Sigmoid colon (tissue), 4 donors: ENCODE results near the gene GFPT1.

Experiments
- CTCF ChIP-seq, 4 experiments: fragments of 450-650 bp in 3 of 4; fragments of 200-600 bp in 1 of 4; IDR thresholded peaks; one replicate each; pipeline ENCODE4 v1.5.1; 2016 to 2019; ENCODE audit warnings: antibody characterized with exemption in 4 of 4, mild to moderate bottlenecking in 3 of 4, moderate library complexity in 2 of 4
- POLR2A ChIP-seq, 2 donors: fragments of 450-650 bp; IDR thresholded peaks; one replicate each; pipeline ENCODE4 v1.6.1; 2016; ENCODE audit warnings: antibody characterized with exemption in 2 of 2, mild to moderate bottlenecking in 2 of 2, moderate library complexity in 2 of 2
- POLR2AphosphoS5 ChIP-seq, 4 donors: sonication (generic); formaldehyde crosslinking; IDR thresholded peaks; one replicate each; pipeline ENCODE4 v1.6.1; 2017; ENCODE audit warnings: antibody characterized with exemption in 4 of 4

GRCh38 chr2:69382547-69382946 lies 4.5 kb downstream of the GFPT1 start:
- TF ChIP-seq CTCF (IDR thresholded peaks at IDR 0.05): no peak
- TF ChIP-seq POLR2A (IDR thresholded peaks at IDR 0.05): no peak
- TF ChIP-seq POLR2AphosphoS5 (IDR thresholded peaks at IDR 0.05): no peak
